Regular cardiac myocyte (primary cell): ENCODE results near the gene BCDIN3D. TPM values are rescaled to one million over a fixed set of nuclear protein-coding genes. Genes with fewer than 3 reads are reported as not detected.

Source experiments
- total RNA-seq: library from RNA; depleted of rRNA; stranded (reverse); fragments of >200 nt; gene quantifications from 2 replicates; pipeline ENCODE4 v1.2.3, GENCODE V29; 2014

The BCDIN3D gene, protein sequence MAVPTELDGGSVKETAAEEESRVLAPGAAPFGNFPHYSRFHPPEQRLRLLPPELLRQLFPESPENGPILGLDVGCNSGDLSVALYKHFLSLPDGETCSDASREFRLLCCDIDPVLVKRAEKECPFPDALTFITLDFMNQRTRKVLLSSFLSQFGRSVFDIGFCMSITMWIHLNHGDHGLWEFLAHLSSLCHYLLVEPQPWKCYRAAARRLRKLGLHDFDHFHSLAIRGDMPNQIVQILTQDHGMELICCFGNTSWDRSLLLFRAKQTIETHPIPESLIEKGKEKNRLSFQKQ
- total RNA-seq: 4.2 and 5.1 TPM in 2 replicates

DNA sequence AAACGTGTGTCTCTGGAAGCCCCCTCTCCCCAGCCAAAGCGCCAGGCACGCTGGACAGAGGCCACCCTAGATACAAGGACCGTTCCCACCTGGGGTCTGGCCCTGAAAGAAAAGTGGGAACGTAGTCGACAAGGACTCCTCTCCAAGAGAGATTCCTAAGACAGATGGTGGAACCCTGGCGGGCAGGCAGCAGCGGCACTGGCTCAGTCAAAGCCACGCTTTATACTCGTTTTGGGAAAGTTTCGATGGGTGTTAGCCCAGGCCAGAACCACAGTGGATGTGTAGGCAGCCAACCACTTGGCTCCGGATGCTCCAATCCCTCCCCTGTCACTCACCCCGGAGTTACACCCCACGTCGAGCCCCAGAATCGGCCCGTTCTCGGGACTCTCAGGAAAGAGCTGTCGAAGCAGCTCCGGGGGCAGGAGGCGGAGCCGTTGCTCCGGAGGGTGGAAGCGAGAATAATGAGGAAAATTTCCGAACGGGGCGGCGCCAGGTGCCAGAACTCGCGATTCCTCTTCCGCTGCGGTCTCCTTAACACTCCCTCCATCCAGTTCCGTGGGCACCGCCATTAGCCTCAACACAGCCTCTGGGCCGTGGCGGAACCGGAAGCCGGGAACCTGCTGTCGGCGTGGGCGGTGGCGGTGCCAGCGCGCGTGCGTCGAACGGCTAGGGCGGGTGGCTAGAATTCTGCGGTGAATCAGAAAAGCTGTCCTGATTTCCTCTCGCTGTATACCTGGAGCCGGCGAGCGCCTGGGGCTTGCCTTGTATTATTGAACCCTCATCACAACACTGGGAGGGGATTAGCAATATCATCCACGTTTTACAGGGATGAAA, at the start of gene BCDIN3D:
TSS of gene BCDIN3D (minus strand) at position 588 of the 834 bp plus-strand sequence. CDS start at position 569, 19 bp downstream.

DNA sequence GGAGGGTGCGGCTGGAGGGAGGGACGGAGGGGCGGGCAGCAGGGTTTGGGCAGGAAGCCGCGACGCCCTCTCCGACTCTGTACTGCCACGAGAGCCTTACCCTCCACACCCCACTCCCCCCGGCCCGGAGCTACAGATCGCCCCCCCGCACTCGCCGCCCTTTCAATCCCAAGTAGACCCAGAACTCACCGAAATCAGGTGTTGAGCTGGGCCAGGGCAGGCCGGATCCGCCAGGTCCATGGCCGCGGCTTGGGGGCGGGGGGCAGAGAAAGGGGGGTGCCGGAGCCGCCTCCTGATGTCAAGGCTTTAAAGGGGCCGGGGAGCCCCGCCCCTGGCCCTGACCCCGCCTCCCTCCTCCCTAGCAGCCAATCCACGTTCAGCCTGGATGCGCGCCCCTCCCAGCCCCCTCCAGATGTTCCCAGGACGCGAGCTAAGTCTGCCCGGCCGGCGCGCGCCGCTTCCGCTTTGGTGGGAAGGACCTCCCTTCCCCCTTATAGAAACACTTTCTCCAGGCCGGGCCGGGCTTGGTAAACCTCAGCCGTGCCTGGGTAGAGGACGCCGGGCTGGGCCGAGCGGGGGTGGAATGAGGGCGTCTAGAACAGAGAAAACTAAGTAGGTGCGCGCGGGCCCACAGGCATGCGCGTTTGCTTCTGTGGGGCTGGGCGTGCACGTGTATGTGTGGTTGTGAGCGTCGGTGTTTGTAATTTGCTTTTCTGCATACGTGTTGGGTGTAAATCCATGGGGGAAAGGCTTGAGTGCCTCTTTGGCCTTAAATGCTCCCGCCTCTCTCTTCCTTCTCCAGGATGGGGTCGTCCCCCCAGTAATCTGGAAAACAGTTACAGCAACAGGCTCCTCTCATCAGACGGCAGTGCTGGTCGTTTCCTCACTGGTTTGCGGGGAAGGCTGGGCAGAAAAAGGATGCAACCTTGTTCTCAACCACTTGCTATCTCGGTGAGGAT, 14.5 kb downstream of the BCDIN3D start, which contains the start of gene NCKAP5L:
TSS of gene NCKAP5L (minus strand) at position 281 of the 959 bp plus-strand sequence. CDS start 24,369 bp downstream, outside the sequence.

Other genes with a start within 250 kb of the BCDIN3D start
- 0.19 and 0.28 TPM in 2 replicates for gene FAM186B, start 237.5 kb downstream of the BCDIN3D start, total RNA-seq
- gene PRPF40B, start 219.5 kb downstream of the BCDIN3D start, total RNA-seq: 8.4 and 10.4 TPM in 2 replicates
- gene FMNL3, start 135.7 kb downstream of the BCDIN3D start, total RNA-seq: 33.5 and 48.5 TPM in 2 replicates
- 353 and 437 TPM in 2 replicates for gene TMBIM6, start 101.5 kb downstream of the BCDIN3D start, total RNA-seq
- gene NCKAP5L, start 14.7 kb downstream of the BCDIN3D start, total RNA-seq: 11.5 and 12.7 TPM in 2 replicates
- 0.77 and 1.7 TPM in 2 replicates for gene FAIM2, start 60.8 kb upstream of the BCDIN3D start, total RNA-seq
- gene AQP2, start 107.6 kb upstream of the BCDIN3D start, total RNA-seq: not detected in 2 replicates
- gene AQP5, start 118.8 kb upstream of the BCDIN3D start, total RNA-seq: 0.19 TPM in 1 of 2 replicates, not detected in the other
- under 0.01 TPM in 1 of 2 replicates, not detected in the other for gene AQP6, start 129.8 kb upstream of the BCDIN3D start, total RNA-seq
- gene RACGAP1, start 182.4 kb upstream of the BCDIN3D start, total RNA-seq: 27.1 and 123 TPM in 2 replicates
- gene ASIC1, start 214.5 kb upstream of the BCDIN3D start, total RNA-seq: 0.58 and 0.85 TPM in 2 replicates
- 19.7 and 32.2 TPM in 2 replicates for gene SMARCD1, start 242.2 kb upstream of the BCDIN3D start, total RNA-seq